GM19468 (cell line): ENCODE results near the gene C11orf21.

Experiments
- ATAC-seq: cut with Tn5 transposase; IDR thresholded peaks from one replicate; pipeline ENCODE4 v1.9.1; 2021; ENCODE audit warnings: mild to moderate bottlenecking, moderate library complexity, moderate number of reproducible peaks; ENCODE audit not compliant: unreplicated experiment; ENCODE audit errors: extremely low read depth

C11orf21 gene

DNA sequence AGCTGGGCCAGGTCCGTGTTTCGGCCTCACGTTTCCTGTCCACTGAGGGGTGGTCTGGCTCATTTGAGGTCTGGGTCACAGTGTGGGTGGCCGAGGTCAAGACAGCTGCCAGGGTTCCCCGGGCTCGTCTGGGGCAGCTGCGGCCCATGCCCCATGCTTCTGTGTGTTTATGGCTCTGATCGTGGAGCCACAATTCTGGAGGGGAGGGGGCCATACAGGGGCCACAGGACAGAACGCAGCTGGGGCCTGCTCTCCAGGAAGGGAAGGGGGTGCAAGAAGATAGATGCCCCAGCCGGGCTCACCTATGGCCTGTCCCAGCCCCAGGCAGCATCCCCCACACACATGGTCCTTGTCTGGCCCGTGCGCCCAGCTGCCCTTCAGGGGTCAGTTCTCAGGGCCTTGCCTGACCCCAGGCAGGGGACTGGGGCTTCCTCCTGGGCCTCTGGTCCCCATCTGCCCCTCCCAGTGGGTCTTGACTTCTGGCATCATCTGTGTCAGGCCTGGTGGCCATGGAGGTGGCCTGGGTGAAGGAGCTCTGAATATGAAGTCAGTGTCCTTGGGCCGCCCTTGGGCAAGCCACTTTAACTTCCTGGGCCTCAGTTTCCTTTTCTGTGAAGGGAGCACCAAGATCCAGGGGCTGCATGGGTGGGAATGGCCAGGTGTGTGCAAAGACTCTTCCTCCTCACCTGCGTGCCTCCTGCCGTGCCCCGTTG is 8.5 kb upstream of the C11orf21 start:
- no peak for ATAC-seq

DNA sequence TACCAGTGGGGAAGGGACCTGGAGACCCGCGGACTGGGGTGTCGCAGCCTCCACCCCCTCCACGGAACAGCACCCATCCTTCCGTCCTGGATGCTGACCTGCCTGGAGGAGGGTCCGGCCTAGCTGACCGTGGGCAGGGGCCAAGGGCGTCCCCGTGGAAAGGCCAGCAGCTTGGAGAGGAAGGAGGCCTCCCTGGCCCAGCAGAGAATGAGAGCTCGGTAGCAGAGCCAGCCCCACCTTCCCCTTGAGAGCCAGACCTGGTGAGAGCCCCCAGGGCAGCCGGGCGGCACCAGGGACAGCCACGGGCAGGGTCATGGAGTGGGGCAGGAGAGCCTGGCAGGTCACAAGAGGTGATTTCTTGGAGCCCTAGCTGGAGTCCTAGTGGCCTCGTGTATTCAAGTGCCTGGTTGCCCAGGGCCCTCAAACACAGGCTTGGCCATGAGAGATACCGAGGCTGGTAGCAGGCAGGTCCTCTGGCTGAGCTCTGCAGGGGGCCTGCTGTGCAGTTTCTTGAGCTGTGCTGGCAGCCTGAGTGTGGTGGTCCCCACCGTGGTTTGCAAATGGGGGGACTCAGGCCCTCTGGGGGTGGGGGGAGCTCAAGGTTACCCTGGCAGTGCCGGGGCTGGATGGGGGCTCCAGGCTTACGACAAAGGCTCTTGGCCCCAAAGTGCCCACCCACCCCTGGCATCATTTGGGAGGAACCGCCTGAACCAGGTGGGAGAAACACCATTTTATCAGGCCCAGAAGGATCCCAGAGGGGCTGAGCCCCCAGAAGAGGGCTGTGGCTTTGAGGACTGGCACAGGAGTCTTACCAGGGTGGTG is 7.7 kb upstream of the C11orf21 start:
- no peak for ATAC-seq

DNA sequence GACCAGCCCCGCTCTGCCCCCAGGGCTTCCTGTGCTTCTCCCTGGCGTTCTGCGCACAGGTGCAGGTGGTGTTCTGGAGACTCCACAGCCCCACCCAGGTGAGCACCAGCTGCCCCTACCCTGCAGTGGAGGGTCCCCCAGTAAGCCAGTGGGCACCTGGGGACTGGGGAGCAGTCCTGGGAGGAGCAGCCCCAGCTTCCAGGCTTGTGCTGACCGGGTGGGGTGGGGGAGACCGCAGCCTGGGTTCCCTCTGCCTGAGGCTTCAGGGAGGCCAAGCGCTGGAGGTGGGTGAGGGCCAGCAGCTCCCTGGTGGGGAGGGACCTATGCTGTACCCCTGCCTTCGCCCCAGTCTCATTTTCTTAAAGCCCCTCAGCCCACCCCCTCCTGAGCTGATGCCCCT is 7.0 kb upstream of the C11orf21 start:
- no peak for ATAC-seq

DNA sequence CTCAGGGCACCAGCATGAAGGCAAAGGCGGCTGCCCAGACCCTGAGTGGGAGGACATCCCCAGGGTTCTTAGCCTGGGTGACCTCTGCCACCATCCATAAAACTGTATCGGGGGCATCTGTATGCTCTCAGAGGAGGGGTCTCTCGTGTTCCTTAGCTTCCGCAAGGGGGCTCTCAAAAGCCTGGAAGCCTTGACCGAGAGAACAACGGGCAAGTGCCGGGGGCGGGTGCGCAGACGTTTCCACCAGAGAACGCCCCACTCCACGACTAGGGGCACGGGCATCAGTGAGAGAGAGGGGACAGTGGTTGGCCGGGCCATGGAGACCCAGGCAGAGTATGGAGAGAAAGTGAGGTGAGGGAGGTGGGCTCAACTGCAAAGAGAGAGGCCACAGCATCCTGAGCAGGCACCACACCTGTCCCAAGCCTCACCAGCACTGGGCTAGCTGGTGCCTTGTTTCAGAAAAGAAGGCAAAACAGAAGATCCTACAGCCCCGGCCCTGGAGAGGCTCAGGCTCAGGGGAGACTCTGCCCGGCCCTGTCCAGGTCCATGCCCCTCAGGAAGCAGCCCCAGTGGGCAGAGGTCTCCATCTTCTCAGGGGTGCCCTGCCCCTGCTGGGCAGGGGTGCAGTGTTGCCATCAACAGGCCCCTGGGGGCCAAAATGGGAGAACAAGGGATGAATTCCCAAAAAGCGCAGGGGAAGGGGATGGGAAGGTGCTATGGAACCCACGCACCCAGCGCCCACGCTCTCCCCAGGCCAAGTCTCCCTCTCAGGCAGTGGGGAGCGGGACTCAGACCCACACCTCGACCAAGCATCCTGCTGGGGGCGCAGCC is 6.0 kb upstream of the C11orf21 start:
- no peak for ATAC-seq

DNA sequence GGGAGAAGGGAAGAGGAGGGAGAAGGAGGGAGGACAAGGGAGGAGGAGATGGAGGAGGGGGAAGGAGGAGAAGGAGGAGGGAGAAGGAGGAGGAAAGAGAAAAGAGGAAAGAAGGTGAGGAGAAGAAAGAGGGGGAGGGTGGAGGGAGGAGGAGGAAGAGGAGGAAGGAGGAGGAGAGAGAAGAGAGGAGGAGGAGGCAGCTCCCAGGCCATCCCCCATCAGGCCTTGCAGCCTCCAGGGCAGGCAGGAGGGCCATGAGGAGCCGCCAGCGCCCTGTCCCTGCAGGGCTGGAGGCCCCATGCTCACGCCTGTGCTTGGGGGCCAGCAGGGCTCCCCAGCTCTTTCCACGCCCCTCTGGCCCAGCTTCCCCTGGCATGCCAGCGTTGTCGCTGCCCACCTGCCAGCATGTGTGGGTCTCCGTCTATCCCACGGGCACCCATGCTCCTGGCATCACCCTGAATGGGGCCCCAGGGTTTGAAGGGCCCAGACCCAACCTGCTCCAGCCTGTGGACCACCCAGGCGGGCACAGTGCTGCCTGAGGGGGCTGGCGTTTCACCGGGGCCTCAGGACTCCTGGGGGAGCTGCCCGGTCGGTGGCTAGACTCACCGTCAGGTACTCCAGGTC is 5.3 kb upstream of the C11orf21 start:
- ATAC-seq, result no peak

DNA sequence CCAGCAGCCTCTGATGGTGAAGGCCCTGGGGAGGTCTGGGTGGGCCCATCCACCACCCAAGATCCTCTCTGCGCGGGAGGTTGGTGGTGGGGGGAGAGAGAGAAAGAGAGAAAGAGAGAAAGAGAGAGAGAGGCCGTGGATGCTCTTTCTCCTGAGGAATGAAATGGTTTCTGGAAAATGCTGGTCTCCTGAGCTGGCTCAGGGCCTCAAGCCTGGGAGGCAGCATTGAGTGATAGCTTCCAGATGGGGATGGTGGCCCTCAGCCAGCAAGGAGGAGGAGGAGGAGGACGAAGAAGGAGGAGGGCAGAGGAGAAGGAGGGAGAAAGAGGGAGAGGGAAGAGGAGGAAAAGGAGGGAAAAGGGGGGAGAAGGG is 4.7 kb upstream of the C11orf21 start:
- no peak for ATAC-seq

DNA sequence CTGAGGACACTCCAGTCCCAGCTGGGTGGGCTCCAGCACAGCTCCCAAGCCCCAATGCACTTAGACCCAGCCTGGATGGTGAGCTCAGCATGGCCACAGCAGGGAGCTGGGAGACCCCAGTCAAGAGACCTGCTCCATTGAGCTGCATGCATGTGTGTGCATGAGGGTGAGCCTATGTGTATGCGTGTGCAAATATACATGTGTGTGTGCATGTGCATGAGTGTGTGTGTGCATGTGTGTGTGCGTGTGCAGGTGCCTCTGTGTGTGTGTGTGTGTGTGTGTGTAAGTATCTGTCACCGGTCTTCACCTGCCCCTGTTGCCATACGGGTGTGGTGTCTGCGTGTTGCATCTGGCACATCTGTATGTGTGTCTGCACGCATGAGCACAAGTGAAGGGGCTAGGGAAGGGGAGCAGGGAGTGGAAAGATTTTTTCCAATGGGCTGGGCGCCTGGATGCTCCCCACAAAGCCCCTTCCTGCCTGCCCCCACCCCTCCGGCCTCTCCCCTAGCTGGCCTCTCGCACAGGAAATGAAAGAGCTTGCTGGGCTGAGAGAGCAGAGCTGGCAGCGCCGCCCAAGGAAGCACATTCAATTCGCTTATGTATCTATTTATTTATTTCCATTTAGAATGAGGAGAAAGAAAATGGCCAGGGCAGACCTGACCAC is 4.2 kb upstream of the C11orf21 start:
- no peak for ATAC-seq

DNA sequence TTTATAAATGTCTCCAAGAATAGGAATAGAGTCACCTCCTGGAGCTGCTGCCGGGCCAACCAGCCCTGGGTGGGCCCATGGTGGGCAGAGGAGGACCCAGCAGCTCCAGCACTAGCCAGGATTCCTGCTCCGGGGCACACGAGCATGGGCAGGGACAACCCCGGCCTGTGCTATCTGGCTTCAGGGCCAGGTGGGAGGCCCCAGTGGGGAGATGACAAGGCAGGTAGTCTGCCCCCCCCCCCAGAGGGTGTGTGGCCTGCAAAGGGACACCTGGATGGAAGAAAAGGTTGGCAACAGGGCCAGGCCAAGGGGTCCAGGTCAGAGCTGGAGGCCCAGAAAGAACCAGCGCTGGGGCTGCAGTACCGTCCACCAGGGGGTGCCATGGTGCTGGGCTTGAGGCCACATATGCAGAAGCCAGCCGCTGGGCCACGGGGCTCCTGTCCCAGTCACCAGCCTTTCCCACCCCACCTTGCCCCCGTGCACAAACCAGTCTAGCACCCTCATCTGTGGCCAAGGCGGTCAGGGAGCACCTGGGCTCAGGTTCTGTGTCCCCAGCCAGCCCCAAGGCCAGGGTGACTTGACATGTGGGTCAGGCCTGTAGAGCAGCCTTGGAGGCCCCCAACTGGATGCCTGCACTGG is 3.5 kb upstream of the C11orf21 start:
- no peak for ATAC-seq

DNA sequence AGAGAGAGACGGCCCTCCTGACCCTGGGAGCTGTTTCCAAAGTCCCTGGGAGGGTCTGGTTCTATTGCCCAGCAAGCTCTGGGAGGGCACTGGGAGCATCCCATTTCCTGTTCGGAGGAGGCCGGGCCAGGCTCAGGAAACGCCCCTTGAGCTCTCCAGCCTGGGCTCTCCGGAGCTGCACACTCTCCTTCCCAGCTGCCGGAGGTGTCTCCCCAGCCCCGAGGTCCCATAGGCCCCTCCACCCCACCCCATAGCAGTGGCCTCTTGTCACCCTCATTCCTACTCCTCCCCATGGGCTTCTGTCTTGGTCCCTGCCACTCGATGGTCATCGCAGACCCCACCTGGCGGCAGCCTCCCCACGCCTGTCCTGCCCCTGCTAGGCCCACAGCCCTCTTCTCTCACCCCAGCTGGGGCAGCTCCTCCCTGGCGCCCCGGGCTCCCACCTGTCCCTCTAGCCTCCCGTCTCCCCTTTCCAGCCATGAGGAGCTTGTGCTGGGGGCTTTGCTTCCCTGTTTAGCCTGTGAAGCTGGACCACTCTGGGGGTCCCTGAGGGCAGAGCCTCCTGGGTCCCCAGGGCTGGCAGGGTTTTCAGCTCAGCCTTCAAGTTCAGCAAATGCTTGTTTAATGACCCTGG is 2.9 kb upstream of the C11orf21 start:
- no peak for ATAC-seq

DNA sequence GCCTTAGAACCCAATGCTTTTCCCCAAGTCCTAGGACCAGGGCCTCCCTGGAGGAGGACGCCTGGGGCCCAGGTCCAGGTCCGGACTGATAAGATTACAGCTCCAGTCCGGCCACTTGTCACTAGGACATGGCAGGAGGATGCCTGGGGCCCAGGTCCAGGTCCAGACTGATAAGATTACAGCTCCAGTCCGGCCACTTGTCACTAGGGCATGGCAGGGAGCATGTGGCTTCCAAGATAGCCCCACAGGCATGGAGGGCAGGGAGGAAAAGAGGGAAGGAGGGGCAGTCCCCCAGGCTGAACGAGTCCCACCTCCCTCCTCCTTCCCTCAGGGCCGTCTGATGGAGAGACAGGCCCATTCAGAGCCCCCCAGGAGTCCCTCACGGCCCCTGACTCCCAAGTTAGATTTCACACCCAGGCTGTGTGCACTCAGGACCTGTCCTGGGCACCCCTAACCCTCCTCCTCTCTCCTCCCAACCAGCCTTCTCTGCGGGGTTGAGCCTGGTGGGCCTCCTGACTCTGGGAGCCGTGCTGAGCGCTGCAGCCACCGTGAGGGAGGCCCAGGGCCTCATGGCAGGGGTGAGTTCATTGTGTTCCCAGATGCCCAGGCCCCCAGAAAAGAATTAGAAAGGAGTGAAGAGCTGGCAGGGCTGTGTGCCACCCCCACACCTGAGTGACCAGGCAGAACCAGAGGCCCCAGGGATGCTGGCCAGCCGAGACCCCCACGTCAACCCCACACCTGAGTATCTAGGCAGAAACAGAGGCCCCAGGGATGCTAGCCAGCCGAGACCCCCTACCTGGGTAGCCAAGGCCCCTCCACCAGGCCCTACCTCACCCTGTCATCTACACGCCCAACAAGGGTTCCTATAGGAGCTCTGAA is 2.1 kb upstream of the C11orf21 start:
- ATAC-seq, result no peak

DNA sequence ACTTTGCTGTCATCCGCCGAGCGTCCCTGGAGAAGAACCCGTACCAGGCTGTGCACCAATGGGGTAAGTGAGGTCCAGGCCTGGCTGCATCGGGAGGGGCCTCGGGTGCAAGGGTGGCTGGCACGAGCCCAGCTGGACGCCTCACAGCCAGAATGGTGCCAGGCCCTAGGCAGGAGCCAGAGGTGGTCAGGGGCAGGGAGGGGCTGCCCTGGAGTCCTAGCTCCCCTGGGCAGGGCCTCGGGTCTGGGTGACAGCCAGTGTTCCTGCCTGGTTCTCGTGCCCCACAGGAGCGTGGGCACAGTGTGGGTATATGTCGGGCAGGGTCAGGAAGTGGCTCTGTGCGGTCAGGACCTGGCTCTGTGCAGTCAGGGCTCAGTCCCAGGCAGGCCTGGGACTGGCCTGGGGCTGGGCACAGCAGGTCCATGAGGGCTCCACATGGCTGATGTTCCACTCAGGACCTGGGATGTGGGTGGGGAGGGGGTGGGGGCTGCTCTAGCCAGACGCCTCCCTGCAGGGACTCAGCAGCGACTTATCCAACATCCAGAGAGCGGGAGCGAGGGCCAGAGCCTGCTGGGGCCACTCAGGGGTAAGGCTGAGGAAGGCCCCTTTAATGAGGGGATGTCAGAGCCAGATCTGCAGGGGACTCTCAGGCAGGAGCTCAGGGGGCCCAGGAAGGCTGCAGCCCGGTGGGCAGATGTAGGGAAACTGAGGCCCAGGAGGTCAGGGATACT is 1.3 kb upstream of the C11orf21 start:
- ATAC-seq, result no peak

DNA sequence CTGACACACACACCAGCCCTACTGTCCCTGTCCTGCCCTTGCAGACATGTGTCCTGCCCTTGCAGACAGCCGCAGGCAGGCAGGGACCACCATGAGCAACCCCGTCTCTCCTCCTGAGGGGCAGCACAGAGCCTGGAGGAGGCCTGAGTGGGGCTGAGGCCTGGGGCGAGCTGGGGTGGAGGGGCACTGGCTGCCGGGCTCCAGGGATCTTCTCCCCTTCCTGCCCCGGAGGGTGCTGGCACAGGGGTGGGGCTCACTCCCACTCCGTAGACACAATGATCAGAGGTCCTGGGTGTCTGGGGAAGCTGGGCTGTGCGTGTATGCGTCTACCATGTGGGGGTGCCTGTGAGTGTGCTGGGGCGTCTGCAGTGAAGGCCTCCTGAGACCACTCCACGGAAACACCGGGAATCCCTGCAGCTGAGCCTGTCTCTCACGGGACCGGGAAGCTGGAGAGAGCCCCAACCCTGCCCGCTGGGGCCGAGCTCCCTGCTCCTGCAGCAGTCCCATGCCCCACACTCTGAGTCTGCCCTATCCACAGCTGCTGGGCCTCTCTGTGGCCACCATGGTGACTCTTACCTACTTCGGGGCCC is 683 bp upstream of the C11orf21 start:
- ATAC-seq, result no peak

DNA sequence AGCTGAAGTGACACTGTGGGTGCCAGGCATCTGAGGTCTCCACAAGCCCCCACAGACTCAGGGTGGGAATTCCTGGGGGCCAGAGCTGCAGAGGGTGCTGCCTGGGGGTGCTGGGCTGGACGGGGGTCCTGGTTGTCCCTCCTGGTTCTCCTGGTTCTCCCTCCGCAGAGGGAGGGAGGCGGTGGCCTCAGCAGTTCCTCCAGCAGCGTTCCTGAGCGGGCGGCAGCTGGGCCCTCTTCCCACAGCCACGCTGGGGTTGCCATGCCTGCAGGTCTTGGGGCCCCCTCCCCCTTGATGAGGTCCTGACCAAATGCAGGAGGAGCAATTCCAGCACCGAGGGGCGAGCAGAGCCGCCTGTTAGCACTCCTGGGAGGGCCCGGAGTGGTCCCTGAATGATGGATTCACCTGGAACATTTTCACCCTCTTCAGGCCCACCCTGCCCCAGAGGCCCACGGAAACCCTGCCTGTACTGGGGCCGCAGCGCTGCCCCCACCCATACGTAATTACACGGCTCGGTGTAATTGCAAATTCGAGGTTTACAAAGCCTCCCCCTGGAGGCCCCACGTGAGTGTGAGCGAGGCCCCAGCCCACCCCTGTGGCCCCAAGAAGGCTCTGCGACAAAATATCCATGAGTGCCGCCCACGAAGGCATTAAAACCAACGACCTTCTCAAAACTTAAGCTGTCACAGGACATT is 635 bp downstream of the C11orf21 start:
- ATAC-seq, result no peak

DNA sequence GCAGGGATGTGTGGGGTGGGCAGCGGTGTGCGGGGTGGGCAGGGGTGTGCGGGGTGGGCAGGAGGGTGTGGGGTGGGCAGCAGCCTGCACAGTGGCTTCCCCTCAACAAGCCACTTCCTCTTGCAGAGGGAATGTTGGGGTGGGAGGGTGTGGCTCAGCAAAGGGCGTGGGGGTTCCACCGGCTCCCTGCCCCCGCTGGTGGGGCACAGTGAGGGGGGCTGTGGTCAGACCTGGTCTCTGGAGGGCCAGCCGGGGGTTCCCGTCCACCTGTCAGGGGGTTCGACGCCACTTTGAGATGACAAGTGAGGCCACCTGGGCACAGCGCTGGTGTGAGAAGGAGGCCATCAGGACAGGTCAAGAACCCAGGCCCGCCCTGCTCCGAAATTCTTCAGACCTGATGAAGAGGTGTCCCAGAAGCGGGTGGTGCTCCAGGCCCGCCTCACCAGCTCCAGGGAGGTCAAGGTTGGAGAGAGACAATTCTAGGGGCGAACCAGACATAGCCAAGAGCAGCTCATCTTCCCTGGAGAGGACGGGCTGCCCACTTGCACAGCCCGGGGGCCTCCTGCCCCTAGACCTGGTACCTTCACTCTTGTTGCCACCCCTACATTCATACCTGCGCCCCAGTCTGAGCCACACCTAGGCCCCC is 1.3 kb downstream of the C11orf21 start:
- no peak for ATAC-seq

DNA sequence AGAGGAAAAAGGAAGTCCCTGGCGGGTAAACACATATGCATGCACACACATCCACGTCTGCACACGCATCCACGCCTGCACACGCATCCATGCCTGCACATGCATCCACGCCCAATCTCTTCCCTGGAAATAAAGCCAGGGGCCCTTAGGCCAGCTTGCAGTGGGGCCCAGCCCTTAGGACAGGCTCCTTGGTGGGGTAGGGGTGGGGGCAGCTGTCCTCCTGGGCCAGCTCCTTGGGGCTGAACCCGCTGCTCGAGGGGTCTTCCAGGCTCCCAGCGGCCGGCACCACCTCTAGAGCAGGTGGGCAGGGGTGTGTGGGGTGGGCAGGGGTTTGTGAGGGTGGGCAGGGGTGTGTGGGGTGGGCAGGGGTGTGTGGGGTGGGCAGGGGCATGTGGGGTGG is 1.9 kb downstream of the C11orf21 start:
- no peak for ATAC-seq
